Pancreas (tissue), 10 donors: ENCODE data around the gene BCAS4. TPM values are rescaled to one million over a fixed set of nuclear protein-coding genes. Genes with fewer than 3 reads are reported as not detected.

Source experiments
- ATAC-seq, 4 donors: fragments of 200-7000 bp; cut with Tn5 transposase; one replicate each; pipeline versions ENCODE4 v1.8.0 to v1.9.1; 2020; ENCODE audit warnings: mild to moderate bottlenecking in 4 of 4, moderate library complexity in 4 of 4
- DNase-seq, 6 donors: peaks; one replicate each; pipeline ENCODE4 v3.0.0-alpha.2; 2020
- FAIRE-seq: peaks from 2 replicates; lab custom pipeline; 2012; peaks lifted over from hg19 to GRCh38; lab: Jason Lieb, UNC
- H3K27ac ChIP-seq, 4 donors: fragments of 200-600 bp; sonication (generic); 1 replicate in 3 of 4; 2 replicates in 1 of 4; pipeline versions ENCODE4 v1.5.0 to v1.8.0; 2020
- H3K27me3 ChIP-seq, 4 donors: fragments of 200-600 bp; one replicate each; pipeline ENCODE4 v1.8.0; 2021
- H3K36me3 ChIP-seq, 3 donors: fragments of 200-600 bp; sonication (generic) in 1 of 3; one replicate each; pipeline versions ENCODE4 v1.5.0 to v1.8.0; 2020 to 2021
- H3K4me1 ChIP-seq, 3 donors: fragments of 200-600 bp; one replicate each; pipeline ENCODE4 v1.8.0; 2021
- H3K4me3 ChIP-seq, 4 donors: fragments of 200-600 bp; sonication (generic) in 2 of 4; one replicate each; pipeline versions ENCODE4 v1.5.0 to v1.8.0; 2020 to 2021
- H3K9me3 ChIP-seq, 4 donors: fragments of 200-600 bp; one replicate each; pipeline ENCODE4 v1.8.0; 2021
- CTCF ChIP-seq, 4 donors: fragments of 200-600 bp; sonication (generic) in 3 of 4; IDR thresholded peaks; one replicate each; pipeline versions ENCODE4 v1.5.0 to v1.8.0; 2021; ENCODE audit warnings: antibody characterized with exemption in 4 of 4
- WGBS, 2 donors: extraction: QIAGEN DNeasy Blood & Tissue Kit; methylation state at CpG; one replicate each; pipeline ENCODE4 v1.1.7; 2013; 5-methylcytosine and 5-hydroxymethylcytosine counted together
- intact Hi-C, 3 donors: fragments of 100-400 bp; cut with DNase I; formaldehyde crosslinking; loops; one replicate each; pipeline versions ENCODE4 v1.11.1 to v1.14.2; 2022
- polyA plus RNA-seq, 2 donors: library from polyadenylated mRNA; stranded (reverse); fragments of 200-250 nt; gene quantifications; one replicate each; pipeline ENCODE4 v1.2.3, GENCODE V29; 2013
- total RNA-seq, 6 donors: library from RNA; stranded (reverse); fragmentation: NEBNext Ultra II Directional in 4 of 6; extraction: Animal tissue kit (Norgen Biotek cat#: 25700) in 4 of 6; gene quantifications; one replicate each; pipeline versions ENCODE4 v1.2.1 to v1.2.4, GENCODE V29; 2021 to 2023
- donor health status: healthy with polysubstance abuse.
- donor health status: DM: no; HTN: no; CAD: no; lungs with moderate emphysema.
- donor health status: DM: no; HTN: no; CAD: no.
- donor health status: control.
- donor health status: control.
- donor health status: Bipolar disorder and iron deficiency.
- donor health status: DM: yes; HTN: yes; CAD: no.
- donor health status: DM: no; HTN: no; CAD: no.
- donor health status: DM: no; HTN: no; CAD: no.
- donor health status: DM: yes; HTN: yes; CAD: no.

The BCAS4 gene
- total and polyA plus RNA-seq, 8 donors: 0.85 to 4.8 (median 1.9) TPM

GRCh38 chr20:50895111-50895830 lies 100.4 kb downstream of the BCAS4 start:
- WGBS, 2 donors: 55 to 61% methylated on average over 8 of the region's 8 CpGs
- no peak overlapping the region for H3K4me3 ChIP-seq
- H3K4me1 ChIP-seq: peaks cover 5 to 10% (median 8%) of the 10 kb centered on the region in 3 donors
- intact Hi-C loops: no loop called here
- no peak overlapping the region for H3K27ac ChIP-seq
- peak; percentile 75 to 88 (median 82) for ATAC-seq
- no peaks in the 10 kb centered on the region for H3K9me3 ChIP-seq
- no peak for TF ChIP-seq CTCF (IDR thresholded peaks at IDR 0.05)
- H3K27me3 ChIP-seq: no peaks in the 10 kb centered on the region
- no peak for DNase-seq
- H3K36me3 ChIP-seq: peaks cover 6 to 45% (median 15%) of the 10 kb centered on the region in 3 donors
- FAIRE-seq: no peak

- ATAC-seq: no peak
- Histone ChIP-seq H3K4me3 (no peak overlapping the region), H3K4me1 (peaks cover 5 to 10% (median 9%) of the 10 kb centered on the region in 3 donors), H3K36me3 (peaks cover under 1 to 39% (median 5%) of the 10 kb centered on the region in 3 donors), H3K9me3 (no peaks in the 10 kb centered on the region), H3K27ac (no peak overlapping the region), H3K27me3 (no peaks in the 10 kb centered on the region)
- WGBS, 2 donors: 94 to 95% methylated on average over 1 of the region's 1 CpG
- intact Hi-C loops: no loop called here
- FAIRE-seq: no peak
- TF ChIP-seq CTCF (IDR thresholded peaks at IDR 0.05): no peak
- DNase-seq: no peak
Measured at GRCh38 chr20:50898475-50898874, 103.6 kb downstream of the BCAS4 start.

GRCh38 chr20:50900261-50900660 lies 105.4 kb downstream of the BCAS4 start:
- Histone ChIP-seq H3K27me3 (no peaks in the 10 kb centered on the region), H3K4me1 (peaks cover 4 to 12% (median 10%) of the 10 kb centered on the region in 3 donors), H3K27ac (no peak overlapping the region), H3K36me3 (peaks cover 0 to 30% (median 0%) of the 10 kb centered on the region in 3 donors), H3K4me3 (no peak overlapping the region), H3K9me3 (no peaks in the 10 kb centered on the region)
- 95% methylated on average over 7 of the region's 7 CpGs for WGBS, 2 donors
- FAIRE-seq (no peak), ATAC-seq (no peak), DNase-seq (no peak)
- TF ChIP-seq CTCF (IDR thresholded peaks at IDR 0.05): no peak
- intact Hi-C loops: loop anchor here in 1 of 3 donors (10.0 kb wide), 1 partner anchor 105 kb away; the partner anchor contains the start of gene BCAS4

GRCh38 chr20:50901301-50901700 lies 106.4 kb downstream of the BCAS4 start:
- intact Hi-C loops: loop anchor here in 1 of 3 donors (10.0 kb wide), 1 partner anchor 106 kb away; the partner anchor contains the start of gene BCAS4
- WGBS, 2 donors: 96 to 100% methylated on average over 1 of the region's 1 CpG

More at GRCh38 chr20:50901301-50901700, 106.4 kb downstream of the BCAS4 start:
- peaks cover 0 to 30% (median 0%) of the 10 kb centered on the region in 3 donors for H3K36me3 ChIP-seq
- DNase-seq (no peak), ATAC-seq (no peak), FAIRE-seq (no peak)
- no peak overlapping the region for H3K4me3 ChIP-seq
- peaks cover 0 to 8% (median 6%) of the 10 kb centered on the region in 3 donors for H3K4me1 ChIP-seq
- no peak for TF ChIP-seq CTCF (IDR thresholded peaks at IDR 0.05)
- no peak overlapping the region for H3K27ac ChIP-seq
- no peaks in the 10 kb centered on the region for H3K27me3 ChIP-seq
- no peaks in the 10 kb centered on the region for H3K9me3 ChIP-seq
